GM06990 (cell line): Measurements from ENCODE around the gene ATG4B.
A peak's percentile ranks its signal among the peaks of the same experiment; 100 is the strongest.

Source experiments
- DNase-seq: peaks from one replicate; pipeline ENCODE4 v3.0.0-alpha.2; 2011; ENCODE audit not compliant: insufficient read length; ENCODE audit errors: extremely low read depth
- H3K27me3 ChIP-seq: replicated peaks from 2 replicates; pipeline ENCODE4 v1.6.0; 2011; ENCODE audit warnings: low read length; ENCODE audit not compliant: control insufficient read depth, insufficient read depth
- H3K36me3 ChIP-seq: 2 replicates; pipeline ENCODE4 v1.5.1; 2011; ENCODE audit warnings: low read length; ENCODE audit not compliant: control insufficient read depth, insufficient read depth
- H3K4me3 ChIP-seq: replicated peaks from 2 replicates; pipeline ENCODE4 v1.5.1; 2011; ENCODE audit warnings: low read depth, mild to moderate bottlenecking, control low read depth, low read length
- TF ChIP-seq, protein P1 (sequence below): IDR thresholded peaks from 2 replicates; pipeline ENCODE4 v1.5.1; 2011; ENCODE audit warnings: low read length, control low read depth, mild to moderate bottlenecking, inconsistent platforms; ENCODE audit not compliant: insufficient read depth, poor library complexity, severe bottlenecking

ATG4B gene

DNA sequence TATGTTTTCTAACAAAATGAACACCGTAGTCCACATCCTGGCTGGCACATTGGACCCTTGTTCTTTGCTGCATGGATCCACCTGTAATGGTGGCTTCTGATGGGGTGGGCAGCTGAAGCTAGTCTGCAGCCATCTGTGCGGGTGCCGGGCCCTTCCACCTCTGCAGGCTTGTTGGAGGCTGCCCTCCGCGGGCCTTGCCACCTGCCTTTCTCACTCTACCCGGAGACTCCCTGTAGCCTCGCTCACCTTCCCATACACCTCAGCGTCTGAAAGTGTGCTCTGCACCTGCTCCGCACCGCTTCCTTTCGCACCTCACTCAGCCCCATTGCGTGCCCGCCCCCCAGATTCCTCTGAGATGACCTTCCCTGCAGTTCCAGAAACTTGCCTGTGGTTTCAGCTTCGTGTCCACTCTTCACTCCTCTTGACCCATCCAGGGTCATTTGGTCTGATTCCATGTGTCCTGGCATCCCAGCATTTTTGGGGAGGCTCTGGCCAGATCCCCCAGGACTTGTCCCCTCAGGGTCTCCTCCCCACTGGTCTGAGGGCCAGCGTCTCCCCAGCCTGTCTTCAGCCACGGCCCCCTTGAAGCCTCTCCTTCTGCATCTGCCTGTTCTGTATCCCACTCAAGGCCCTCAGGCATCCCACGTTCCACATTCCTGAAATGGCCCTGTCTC lies 18.2 kb downstream of the ATG4B start:
- TF ChIP-seq, protein P1, sequence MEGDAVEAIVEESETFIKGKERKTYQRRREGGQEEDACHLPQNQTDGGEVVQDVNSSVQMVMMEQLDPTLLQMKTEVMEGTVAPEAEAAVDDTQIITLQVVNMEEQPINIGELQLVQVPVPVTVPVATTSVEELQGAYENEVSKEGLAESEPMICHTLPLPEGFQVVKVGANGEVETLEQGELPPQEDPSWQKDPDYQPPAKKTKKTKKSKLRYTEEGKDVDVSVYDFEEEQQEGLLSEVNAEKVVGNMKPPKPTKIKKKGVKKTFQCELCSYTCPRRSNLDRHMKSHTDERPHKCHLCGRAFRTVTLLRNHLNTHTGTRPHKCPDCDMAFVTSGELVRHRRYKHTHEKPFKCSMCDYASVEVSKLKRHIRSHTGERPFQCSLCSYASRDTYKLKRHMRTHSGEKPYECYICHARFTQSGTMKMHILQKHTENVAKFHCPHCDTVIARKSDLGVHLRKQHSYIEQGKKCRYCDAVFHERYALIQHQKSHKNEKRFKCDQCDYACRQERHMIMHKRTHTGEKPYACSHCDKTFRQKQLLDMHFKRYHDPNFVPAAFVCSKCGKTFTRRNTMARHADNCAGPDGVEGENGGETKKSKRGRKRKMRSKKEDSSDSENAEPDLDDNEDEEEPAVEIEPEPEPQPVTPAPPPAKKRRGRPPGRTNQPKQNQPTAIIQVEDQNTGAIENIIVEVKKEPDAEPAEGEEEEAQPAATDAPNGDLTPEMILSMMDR: no peak

DNA sequence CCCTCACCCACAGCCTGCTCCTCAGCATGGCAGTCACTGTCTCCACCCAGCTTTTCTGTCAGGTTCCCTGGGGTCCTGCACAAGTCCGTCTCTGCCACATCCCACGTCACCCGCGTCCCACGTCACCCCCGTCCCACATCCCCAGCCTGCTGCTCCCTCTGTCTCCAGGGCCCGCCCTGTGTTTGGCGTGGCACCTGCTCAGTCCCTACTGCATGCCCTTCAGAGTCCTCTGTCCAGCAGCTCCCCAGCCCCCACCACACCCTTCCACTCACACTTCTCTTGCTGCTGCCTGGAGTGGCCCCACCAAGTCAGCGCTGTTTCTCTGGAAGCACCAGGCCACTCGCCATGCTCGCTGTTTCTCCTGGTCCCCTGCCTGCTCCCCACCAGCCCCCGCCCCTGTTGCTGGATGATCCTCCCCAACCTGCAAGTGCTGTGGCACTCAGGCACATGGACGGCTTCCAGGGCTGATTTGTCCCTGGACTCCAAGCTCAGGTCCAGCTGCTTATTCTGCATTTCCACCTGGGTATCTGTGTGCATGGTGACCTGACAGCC lies 18.8 kb downstream of the ATG4B start:
- H3K36me3 ChIP-seq: peaks cover 46% of the 10 kb centered on the region
- no peaks in the 10 kb centered on the region for H3K27me3 ChIP-seq
- DNase-seq: no peak
- H3K4me3 ChIP-seq: no peak overlapping the region
- TF ChIP-seq, protein P1: no peak

More for the DNA sequence above, 18.2 kb downstream of the ATG4B start:
- Histone ChIP-seq H3K27me3 (no peaks in the 10 kb centered on the region), H3K4me3 (no peak overlapping the region), H3K36me3 (peaks cover 41% of the 10 kb centered on the region)
- DNase-seq: no peak

DNA sequence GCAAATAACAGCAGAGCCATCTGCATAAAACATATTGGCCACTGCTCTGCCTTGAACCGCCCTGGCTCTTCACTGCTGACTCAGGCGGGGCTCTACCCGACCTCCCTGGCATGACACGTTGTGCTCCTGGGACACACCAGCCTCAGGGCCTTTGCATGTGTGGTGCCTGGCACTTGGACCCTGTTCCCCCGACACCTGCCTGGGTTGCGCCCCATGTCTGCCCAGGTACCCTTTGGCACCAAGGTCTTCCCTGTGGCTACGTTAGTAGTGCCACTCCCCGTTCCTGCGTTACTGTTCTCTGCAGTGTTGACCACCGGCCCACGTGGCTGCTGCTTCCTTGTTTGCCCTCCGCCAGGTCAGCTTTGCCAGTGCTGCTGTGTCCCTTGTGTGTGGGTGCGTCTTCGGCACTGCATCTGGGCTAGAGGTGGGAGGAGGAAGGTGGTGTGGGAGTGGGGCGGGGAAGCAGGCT lies 20.3 kb downstream of the ATG4B start:
- no peak for DNase-seq
- Histone ChIP-seq H3K4me3 (no peak overlapping the region), H3K36me3 (peaks cover 43% of the 10 kb centered on the region), H3K27me3 (no peaks in the 10 kb centered on the region)
- TF ChIP-seq, protein P1: no peak

DNA sequence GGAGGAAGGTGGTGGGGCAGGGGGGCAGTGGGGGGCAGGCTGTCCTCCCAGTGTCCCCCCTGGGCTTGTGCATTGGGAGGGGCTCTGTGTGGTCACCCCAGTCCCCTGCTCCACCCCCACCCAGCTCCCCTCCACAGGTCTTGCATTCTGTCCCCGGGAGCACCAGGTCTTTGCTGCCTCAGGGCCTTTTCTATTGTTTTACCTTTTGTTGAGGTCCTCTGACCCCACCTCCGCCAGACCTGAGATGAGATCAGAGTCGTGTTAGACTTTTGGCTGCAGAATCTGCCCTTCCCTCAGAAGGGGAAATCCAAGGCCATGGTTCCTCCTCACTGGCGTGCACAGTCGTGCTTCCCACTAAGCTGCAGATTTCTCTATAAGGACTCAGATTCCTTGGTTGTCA lies 20.8 kb downstream of the ATG4B start:
- TF ChIP-seq, protein P1: no peak
- DNase-seq: no peak
- H3K4me3 ChIP-seq: no peak overlapping the region
- no peaks in the 10 kb centered on the region for H3K27me3 ChIP-seq
- H3K36me3 ChIP-seq: peaks cover 40% of the 10 kb centered on the region

DNA sequence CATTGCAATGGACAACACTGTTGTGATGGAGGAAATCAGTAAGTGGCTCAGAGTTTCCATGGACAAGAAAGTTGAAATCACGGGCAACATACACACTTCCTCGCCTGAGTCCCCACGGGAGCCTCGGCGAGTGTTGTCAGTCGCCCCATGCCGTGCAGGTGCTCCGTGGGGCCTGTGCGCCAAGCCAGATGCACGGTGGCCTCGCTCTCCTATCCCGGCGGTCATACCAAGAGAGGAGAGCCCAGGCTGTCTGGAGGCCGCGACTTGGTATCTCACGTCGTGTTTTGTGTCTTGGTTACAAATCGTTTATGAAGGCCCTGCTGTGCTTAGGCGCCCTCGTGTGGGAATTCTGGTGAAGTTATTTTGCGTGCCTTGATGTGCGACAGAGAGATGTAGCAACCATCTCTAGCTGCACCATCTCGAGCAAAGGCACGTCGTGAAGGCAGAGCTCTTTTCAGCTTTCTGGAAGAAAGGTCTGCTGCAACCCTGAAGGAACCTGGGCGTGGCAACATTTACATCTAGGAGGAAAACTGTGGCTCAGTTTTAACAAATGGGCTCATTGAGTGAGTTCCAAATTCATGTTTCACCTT lies 21.8 kb downstream of the ATG4B start:
- Histone ChIP-seq H3K36me3 (peaks cover 38% of the 10 kb centered on the region), H3K27me3 (no peaks in the 10 kb centered on the region), H3K4me3 (no peak overlapping the region)
- TF ChIP-seq, protein P1: peak; percentile 65
- no peak for DNase-seq
